Pancreas (tissue), 10 donors: ENCODE results near the gene BRIP1. TPM values are rescaled to one million over a fixed set of nuclear protein-coding genes. Genes with fewer than 3 reads are reported as not detected.

Experiments
- ATAC-seq, 4 donors: fragments of 200-7000 bp; cut with Tn5 transposase; one replicate each; pipeline versions ENCODE4 v1.8.0 to v1.9.1; 2020; ENCODE audit warnings: mild to moderate bottlenecking in 4 of 4, moderate library complexity in 4 of 4
- DNase-seq, 6 donors: peaks; one replicate each; pipeline ENCODE4 v3.0.0-alpha.2; 2020
- FAIRE-seq: peaks from 2 replicates; lab custom pipeline; 2012; peaks lifted over from hg19 to GRCh38; lab: Jason Lieb, UNC
- H3K27ac ChIP-seq, 4 donors: fragments of 200-600 bp; sonication (generic); 1 replicate in 3 of 4; 2 replicates in 1 of 4; pipeline versions ENCODE4 v1.5.0 to v1.8.0; 2020
- H3K27me3 ChIP-seq, 4 donors: fragments of 200-600 bp; one replicate each; pipeline ENCODE4 v1.8.0; 2021
- H3K36me3 ChIP-seq, 3 donors: fragments of 200-600 bp; sonication (generic) in 1 of 3; one replicate each; pipeline versions ENCODE4 v1.5.0 to v1.8.0; 2020 to 2021
- H3K4me1 ChIP-seq, 3 donors: fragments of 200-600 bp; one replicate each; pipeline ENCODE4 v1.8.0; 2021
- H3K4me3 ChIP-seq, 4 donors: fragments of 200-600 bp; sonication (generic) in 2 of 4; one replicate each; pipeline versions ENCODE4 v1.5.0 to v1.8.0; 2020 to 2021
- H3K9me3 ChIP-seq, 4 donors: fragments of 200-600 bp; one replicate each; pipeline ENCODE4 v1.8.0; 2021
- CTCF ChIP-seq, 4 donors: fragments of 200-600 bp; sonication (generic) in 3 of 4; IDR thresholded peaks; one replicate each; pipeline versions ENCODE4 v1.5.0 to v1.8.0; 2021; ENCODE audit warnings: antibody characterized with exemption in 4 of 4
- WGBS, 2 donors: extraction: QIAGEN DNeasy Blood & Tissue Kit; methylation state at CpG; one replicate each; pipeline ENCODE4 v1.1.7; 2013; 5-methylcytosine and 5-hydroxymethylcytosine counted together
- intact Hi-C, 3 donors: fragments of 100-400 bp; cut with DNase I; formaldehyde crosslinking; loops; one replicate each; pipeline versions ENCODE4 v1.11.1 to v1.14.2; 2022
- polyA plus RNA-seq, 2 donors: library from polyadenylated mRNA; stranded (reverse); fragments of 200-250 nt; gene quantifications; one replicate each; pipeline ENCODE4 v1.2.3, GENCODE V29; 2013
- total RNA-seq, 6 donors: library from RNA; stranded (reverse); fragmentation: NEBNext Ultra II Directional in 4 of 6; extraction: Animal tissue kit (Norgen Biotek cat#: 25700) in 4 of 6; gene quantifications; one replicate each; pipeline versions ENCODE4 v1.2.1 to v1.2.4, GENCODE V29; 2021 to 2023
- donor health status: healthy with polysubstance abuse.
- donor health status: DM: no; HTN: no; CAD: no; lungs with moderate emphysema.
- donor health status: DM: no; HTN: no; CAD: no.
- donor health status: control.
- donor health status: control.
- donor health status: Bipolar disorder and iron deficiency.
- donor health status: DM: yes; HTN: yes; CAD: no.
- donor health status: DM: no; HTN: no; CAD: no.
- donor health status: DM: no; HTN: no; CAD: no.
- donor health status: DM: yes; HTN: yes; CAD: no.

Gene BRIP1
- total and polyA plus RNA-seq, 8 donors: 0.09 to 0.59 (median 0.29) TPM

DNA sequence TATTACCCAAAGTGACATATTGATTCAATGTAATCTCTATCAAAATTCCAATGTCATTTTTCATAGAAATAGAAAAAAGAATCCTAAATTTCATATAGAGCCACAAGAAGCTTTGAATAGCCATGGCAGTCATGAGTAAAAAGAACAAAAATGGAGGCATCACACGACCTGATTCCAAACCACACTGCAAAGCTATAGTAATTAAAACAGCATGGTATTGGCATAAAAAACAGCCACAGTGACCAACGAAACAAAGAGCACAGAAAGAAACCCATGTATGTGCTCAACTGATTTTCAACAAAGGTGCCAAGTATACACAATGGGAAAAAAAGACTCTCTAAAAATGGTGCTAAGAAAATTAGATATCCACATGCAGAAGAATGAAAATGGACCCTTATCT is 101.5 kb downstream of the BRIP1 start:
- H3K9me3 ChIP-seq: no peaks in the 10 kb centered on the region
- H3K4me1 ChIP-seq: no peaks in the 10 kb centered on the region
- H3K27ac ChIP-seq: no peak overlapping the region
- DNase-seq: no peak
- no peak for ATAC-seq
- H3K4me3 ChIP-seq: no peak overlapping the region
- no peaks in the 10 kb centered on the region for H3K27me3 ChIP-seq
- H3K36me3 ChIP-seq: no peaks in the 10 kb centered on the region
- TF ChIP-seq CTCF (IDR thresholded peaks at IDR 0.05): no peak
- intact Hi-C loops: no loop called here
- 87 to 91% methylated on average over 2 of the region's 2 CpGs for WGBS, 2 donors
- no peak for FAIRE-seq

DNA sequence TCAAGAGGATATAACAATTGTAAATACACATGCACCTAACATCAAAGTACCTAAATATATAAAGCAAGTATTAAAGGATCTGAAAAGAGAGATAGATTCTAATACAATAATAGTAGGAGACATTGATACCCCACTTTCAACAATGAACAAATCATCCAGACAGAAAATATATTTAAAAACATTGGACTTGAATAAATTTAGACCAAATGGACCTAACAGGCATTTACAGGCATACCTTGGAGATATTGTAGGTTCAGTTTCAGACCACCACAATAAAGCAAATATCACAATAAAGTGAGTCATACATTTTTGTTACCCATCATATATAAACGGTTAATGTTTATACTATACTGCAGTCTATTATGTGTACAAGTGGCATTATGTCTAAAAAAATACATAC is 104.0 kb downstream of the BRIP1 start:
- WGBS, 2 donors: 95 to 96% methylated on average over 1 of the region's 1 CpG
- H3K9me3 ChIP-seq: no peaks in the 10 kb centered on the region
- FAIRE-seq (no peak), DNase-seq (no peak), ATAC-seq (no peak)
- no peak overlapping the region for H3K4me3 ChIP-seq
- no peaks in the 10 kb centered on the region for H3K27me3 ChIP-seq
- no peak overlapping the region for H3K27ac ChIP-seq
- no peaks in the 10 kb centered on the region for H3K4me1 ChIP-seq
- intact Hi-C loops: no loop called here
- H3K36me3 ChIP-seq: no peaks in the 10 kb centered on the region
- no peak for TF ChIP-seq CTCF (IDR thresholded peaks at IDR 0.05)

DNA sequence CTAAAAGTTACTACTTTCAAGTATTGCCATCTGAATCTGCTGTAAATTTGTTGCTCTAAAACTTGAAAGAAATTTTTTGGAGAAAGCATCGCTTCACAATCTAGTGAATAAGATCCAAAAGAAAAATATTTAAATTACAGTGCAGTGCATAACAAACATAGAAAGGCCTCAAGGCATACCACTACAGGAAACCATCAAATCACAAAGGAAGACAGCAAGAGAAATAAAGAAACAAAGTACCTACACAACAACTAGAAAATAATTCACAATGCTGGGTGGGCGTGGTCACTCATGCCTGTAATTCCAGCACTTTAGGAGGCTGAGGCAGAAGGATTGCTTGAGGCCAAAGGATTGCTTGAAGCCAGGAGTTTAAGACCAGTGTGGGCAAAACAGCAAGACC is 104.9 kb downstream of the BRIP1 start:
- H3K36me3 ChIP-seq: no peaks in the 10 kb centered on the region
- DNase-seq (no peak), ATAC-seq (no peak), FAIRE-seq (no peak)
- no peaks in the 10 kb centered on the region for H3K27me3 ChIP-seq
- H3K4me3 ChIP-seq: no peak overlapping the region
- no peak overlapping the region for H3K27ac ChIP-seq
- TF ChIP-seq CTCF (IDR thresholded peaks at IDR 0.05): no peak
- H3K9me3 ChIP-seq: no peaks in the 10 kb centered on the region
- H3K4me1 ChIP-seq: no peaks in the 10 kb centered on the region
- intact Hi-C loops: no loop called here
- 97% methylated on average over 2 of the region's 2 CpGs for WGBS, 2 donors

DNA sequence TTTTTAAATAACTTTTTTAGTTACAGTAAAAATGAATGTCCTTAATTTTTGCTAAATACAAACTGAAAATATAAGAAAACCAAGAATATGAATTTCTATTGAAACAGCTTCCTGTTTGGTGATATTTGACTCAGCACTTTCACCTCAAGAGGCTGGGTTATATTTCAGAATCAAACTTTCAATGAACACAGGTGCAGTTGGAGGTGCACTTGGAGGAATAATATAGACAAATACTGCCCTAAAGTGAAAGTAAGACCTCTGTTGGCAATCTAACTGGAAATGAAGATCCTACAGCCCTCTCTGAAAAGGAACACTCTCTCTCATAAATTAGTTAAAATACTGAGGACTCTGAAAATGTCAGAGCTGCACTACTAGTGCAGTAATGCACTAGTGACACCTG is 106.2 kb downstream of the BRIP1 start:
- no peak for TF ChIP-seq CTCF (IDR thresholded peaks at IDR 0.05)
- no peak for ATAC-seq

DNA sequence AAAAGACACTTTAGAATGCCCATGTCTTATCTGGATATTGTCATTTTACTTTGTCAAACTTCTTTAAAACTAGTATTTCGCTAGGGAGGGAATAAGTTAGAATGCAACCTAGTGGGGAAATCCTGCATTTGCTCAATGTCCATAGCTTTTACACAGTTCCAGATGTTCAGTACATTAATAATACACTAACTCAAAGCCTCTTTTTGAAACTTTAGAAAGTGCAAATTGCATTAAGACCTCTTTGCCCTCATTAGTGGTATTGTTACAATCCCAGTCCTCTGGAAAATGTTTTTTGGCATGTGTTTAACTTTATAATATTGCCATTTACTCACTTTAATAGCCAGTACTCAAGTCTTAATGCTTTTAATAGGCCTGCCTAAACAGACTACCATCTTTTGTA is 106.8 kb downstream of the BRIP1 start:
- ATAC-seq (no peak), DNase-seq (no peak), FAIRE-seq (no peak)
- H3K4me3 ChIP-seq: no peak overlapping the region
- intact Hi-C loops: no loop called here
- no peaks in the 10 kb centered on the region for H3K36me3 ChIP-seq
- H3K9me3 ChIP-seq: no peaks in the 10 kb centered on the region
- H3K27me3 ChIP-seq: no peaks in the 10 kb centered on the region
- no peaks in the 10 kb centered on the region for H3K4me1 ChIP-seq
- no peak for TF ChIP-seq CTCF (IDR thresholded peaks at IDR 0.05)
- no peak overlapping the region for H3K27ac ChIP-seq
- 90 to 93% methylated on average over 1 of the region's 1 CpG for WGBS, 2 donors

More for the DNA sequence above, 106.2 kb downstream of the BRIP1 start:
- Histone ChIP-seq H3K4me3 (no peak overlapping the region), H3K27ac (no peak overlapping the region), H3K4me1 (no peaks in the 10 kb centered on the region), H3K9me3 (no peaks in the 10 kb centered on the region), H3K27me3 (no peaks in the 10 kb centered on the region), H3K36me3 (no peaks in the 10 kb centered on the region)
- FAIRE-seq (no peak), DNase-seq (no peak)
- intact Hi-C loops: no loop called here
